Choroid plexus epithelial cell (primary cell): Measurements from ENCODE around the gene MCC.

Experiments used
- DNase-seq: peaks from one replicate; pipeline ENCODE4 v3.0.0-alpha.2; 2010; ENCODE audit warnings: low read depth
- H3K4me3 ChIP-seq: 2 replicates; pipeline ENCODE4 v1.5.1; 2011; ENCODE audit warnings: low read depth, mild to moderate bottlenecking, control low read depth, low read length, moderate library complexity
- CTCF ChIP-seq: conservative IDR thresholded peaks from 2 replicates; pipeline ENCODE4 v1.5.1; 2011; ENCODE audit warnings: low read depth, mild to moderate bottlenecking, control low read depth, inconsistent platforms, low read length, moderate library complexity

Gene MCC

GRCh38 chr5:113031104-113031503 lies 457.1 kb downstream of the MCC start:
- H3K4me3 ChIP-seq = no peak overlapping the region
- DNase-seq = no peak
- no peak for TF ChIP-seq CTCF

DNA sequence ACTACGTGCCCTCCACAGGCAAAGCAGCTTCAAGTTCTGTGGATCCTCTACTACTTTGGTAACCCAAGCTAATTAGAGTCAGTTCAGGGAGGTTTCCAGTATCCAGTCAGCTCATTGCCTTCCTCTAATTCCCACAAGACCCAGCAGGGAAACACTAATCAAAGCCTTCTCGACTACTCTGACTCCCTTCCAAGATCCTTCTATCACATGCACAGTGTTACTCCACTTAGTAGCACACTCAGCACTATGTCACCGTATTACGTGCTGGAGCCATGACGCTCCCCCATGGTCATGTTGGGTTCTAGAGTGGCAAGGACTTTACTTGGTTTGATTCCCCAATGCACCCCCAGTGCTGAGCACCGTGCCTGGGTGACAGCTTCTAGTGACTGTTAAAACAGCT lies 458.6 kb downstream of the MCC start:
- TF ChIP-seq CTCF = no peak

DNA sequence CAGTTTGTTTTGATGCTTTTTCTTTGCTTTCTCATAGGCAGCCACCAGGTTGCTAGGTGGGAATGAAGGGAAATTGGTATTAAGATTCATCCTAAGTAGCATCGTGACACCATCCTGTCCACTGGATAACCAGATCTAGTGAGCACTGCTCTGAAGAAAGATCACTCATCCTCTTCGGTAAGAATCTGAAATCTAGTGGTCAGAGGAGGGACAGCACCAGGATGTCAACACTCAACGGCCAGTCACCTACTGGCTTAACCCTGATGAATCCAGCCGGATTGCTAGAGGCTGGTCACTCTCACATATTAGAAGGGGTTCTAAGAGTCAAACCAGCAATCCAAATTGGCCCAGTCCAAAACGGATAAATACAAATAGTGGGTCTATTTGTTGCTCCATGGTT lies 460.8 kb downstream of the MCC start:
- H3K4me3 ChIP-seq = no peak overlapping the region
- no peak for TF ChIP-seq CTCF
- DNase-seq = no peak

More for the DNA sequence above, 458.6 kb downstream of the MCC start:
- no peak overlapping the region for H3K4me3 ChIP-seq
- peak; percentile 52 for DNase-seq

GRCh38 chr5:113027015-113027414 lies 461.2 kb downstream of the MCC start:
- no peak for TF ChIP-seq CTCF

DNA sequence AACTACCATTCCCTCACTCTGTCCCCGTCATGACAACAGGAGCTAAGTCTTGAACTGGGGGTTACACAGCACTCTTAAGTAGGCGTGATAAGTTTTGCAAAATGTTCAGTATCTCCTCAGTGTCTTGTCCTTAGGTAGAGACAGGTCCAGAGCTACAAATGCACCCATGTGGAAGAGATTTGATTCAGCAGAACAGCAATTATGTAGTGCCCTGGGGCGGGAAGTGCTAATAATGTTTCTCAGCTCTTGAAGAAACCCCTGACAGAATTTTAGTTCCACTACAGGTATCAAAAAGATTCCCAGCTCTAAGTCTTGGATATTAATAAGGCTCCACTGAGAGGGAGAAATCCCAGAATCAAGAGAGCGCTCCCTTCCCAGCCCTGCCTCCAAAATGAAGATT lies 462.0 kb downstream of the MCC start:
- DNase-seq = no peak
- no peak for TF ChIP-seq CTCF
- H3K4me3 ChIP-seq = no peak overlapping the region

More at GRCh38 chr5:113027015-113027414, 461.2 kb downstream of the MCC start:
- DNase-seq = no peak
- H3K4me3 ChIP-seq = no peak overlapping the region

DNA sequence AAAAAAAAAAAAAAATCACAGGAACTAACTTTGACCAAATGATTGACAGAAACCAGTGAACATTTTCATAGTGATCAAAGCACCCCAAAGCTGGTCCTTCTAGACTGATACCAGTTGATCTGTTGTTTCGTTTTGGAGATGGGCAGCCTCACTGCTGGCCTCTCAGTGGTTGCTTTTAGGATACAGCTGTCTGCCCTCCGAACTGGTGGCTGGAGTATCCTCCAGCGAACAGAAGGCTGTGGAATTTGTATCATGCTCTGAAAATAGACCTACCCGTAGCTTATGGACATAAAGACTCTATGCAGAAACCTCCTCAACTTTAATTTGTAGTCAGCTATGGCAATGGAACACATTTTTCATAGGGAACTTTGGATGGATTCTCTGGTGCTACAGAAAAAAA lies 462.7 kb downstream of the MCC start:
- no peak for TF ChIP-seq CTCF
- H3K4me3 ChIP-seq = no peak overlapping the region
- no peak for DNase-seq

DNA sequence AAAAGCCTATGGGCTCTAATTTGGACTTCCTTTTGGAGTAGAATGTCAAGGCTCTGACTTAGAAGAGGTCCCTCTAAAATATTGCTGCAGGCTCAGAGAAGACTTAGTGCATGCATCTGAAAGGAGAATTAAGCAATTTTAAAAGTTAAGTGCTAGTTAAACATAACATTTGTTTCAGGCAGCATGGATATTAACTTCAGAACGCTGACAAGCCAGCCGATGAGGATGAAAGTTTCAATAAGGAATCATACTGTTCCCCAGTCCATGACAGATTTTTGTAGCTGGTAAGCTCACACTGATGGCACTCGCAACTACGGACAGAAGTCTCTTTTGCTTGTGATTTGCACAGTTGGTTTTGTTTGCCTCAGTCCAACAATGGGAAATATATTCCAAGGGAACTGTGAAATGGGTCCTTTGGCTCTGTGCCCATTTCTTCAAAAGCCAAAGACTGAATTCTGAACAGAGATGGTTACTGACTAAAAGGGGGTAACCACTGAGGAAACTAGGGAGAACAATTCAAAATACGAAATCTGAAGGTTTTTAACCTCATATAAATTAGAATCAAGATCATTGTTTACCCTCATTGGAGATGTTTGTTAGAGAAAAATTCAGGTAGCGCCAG lies 464.1 kb downstream of the MCC start:
- TF ChIP-seq CTCF = no peak
- DNase-seq = no peak
- no peak overlapping the region for H3K4me3 ChIP-seq
